Endothelial cell of umbilical vein (primary cell): ENCODE measurements around the gene SMC4. TPM values are rescaled to one million over a fixed set of nuclear protein-coding genes. Genes with fewer than 3 reads are reported as not detected.
"Not testable (repeated sequence)": the region's sequence is repeated elsewhere in the genome, so short reads cannot be mapped to it uniquely, and the experiment has no call there.

ENCODE experiments used
- BruUV-seq: library from RNA; stranded (reverse); fragments of 400-500 nt; replicated peaks from 2 replicates; lab custom pipeline; 2021; lab: Mats Ljungman, UMichigan
- CTCF ChIA-PET: fragments of 300-600, 350-600 bp; sonication (Branson Sonifier 250); formaldehyde crosslinking; loops from one replicate; lab custom pipeline; 2021; ENCODE audit warnings: antibody characterized with exemption, inconsistent platforms; lab: Charles Lee
- POLR2A ChIA-PET: fragments of 300-600, 350-600 bp; sonication (Branson Sonifier 250); formaldehyde crosslinking; loops from one replicate; lab custom pipeline; 2021; ENCODE audit warnings: antibody characterized with exemption, inconsistent platforms; lab: Charles Lee
- DNase-seq: peaks from one replicate; pipeline ENCODE4 v3.0.0-alpha.2; 2011; ENCODE audit warnings: low read depth, low spot score
- FAIRE-seq: peaks from 2 replicates; lab custom pipeline; 2011; peaks lifted over from hg19 to GRCh38; lab: Jason Lieb, UNC
- H2AFZ ChIP-seq: 2 replicates; pipeline ENCODE4 v1.6.0; 2012; ENCODE audit warnings: low read depth, low read length, control low read depth, inconsistent platforms
- H3K27ac ChIP-seq: 2 replicates; pipeline ENCODE4 v1.5.1; 2011; ENCODE audit warnings: low read depth, mild to moderate bottlenecking, control low read depth, low read length, moderate library complexity; ENCODE audit not compliant: insufficient read depth
- H3K27me3 ChIP-seq, 2 experiments: 2 replicates each; pipeline versions ENCODE4 v1.6.0 to v1.6.1; 2011; ENCODE audit warnings: low read length in 2 of 2, mixed read lengths in 1 of 2; ENCODE audit not compliant: control insufficient read depth in 2 of 2, insufficient read depth in 2 of 2
- H3K36me3 ChIP-seq, 2 experiments: 2 replicates in 1 of 2; 3 replicates in 1 of 2; pipeline ENCODE4 v1.5.1; 2011; ENCODE audit warnings: low read length in 2 of 2, mild to moderate bottlenecking in 1 of 2, moderate library complexity in 1 of 2; ENCODE audit not compliant: control insufficient read depth in 2 of 2, insufficient read depth in 2 of 2; ENCODE audit errors: extremely low read depth in 1 of 2
- H3K4me1 ChIP-seq: 3 replicates; pipeline ENCODE4 v1.5.1; 2011; ENCODE audit warnings: mild to moderate bottlenecking, low read length; ENCODE audit not compliant: control insufficient read depth, insufficient read depth; ENCODE audit errors: extremely low read depth
- H3K4me2 ChIP-seq: 2 replicates; pipeline ENCODE4 v1.6.1; 2011; ENCODE audit warnings: low read length, control low read depth, mixed read lengths; ENCODE audit not compliant: insufficient read depth
- H3K4me3 ChIP-seq, 3 experiments: fragments of 200-600 bp in 1 of 3; sonication (generic), shearing (Covaris generic) in 1 of 3; replicated peaks in 1 of 3; 2 replicates each; pipeline ENCODE4 v1.5.1; 2011 to 2016; ENCODE audit warnings: control low read depth in 3 of 3, low read length in 3 of 3, mild to moderate bottlenecking in 2 of 3, inconsistent platforms in 1 of 3, low read depth in 1 of 3, moderate library complexity in 1 of 3; ENCODE audit not compliant: insufficient read depth in 1 of 3
- H3K79me2 ChIP-seq: 2 replicates; pipeline ENCODE4 v1.6.0; 2012; ENCODE audit warnings: low read length, inconsistent platforms; ENCODE audit not compliant: control insufficient read depth, insufficient read depth
- H3K9ac ChIP-seq: replicated peaks from 2 replicates; pipeline ENCODE3; 2011; ENCODE audit warnings: low read length, control low read depth; ENCODE audit not compliant: insufficient read depth; ENCODE audit errors: extremely low read depth
- H3K9me1 ChIP-seq: replicated peaks from 3 replicates; pipeline ENCODE4 v1.6.0; 2011; ENCODE audit warnings: mild to moderate bottlenecking, low read length; ENCODE audit not compliant: control insufficient read depth, insufficient read depth; ENCODE audit errors: extremely low read depth
- H3K9me3 ChIP-seq: replicated peaks from 2 replicates; pipeline ENCODE4 v1.5.1; 2012; ENCODE audit warnings: low read length, inconsistent platforms; ENCODE audit not compliant: control insufficient read depth, insufficient read depth
- H4K20me1 ChIP-seq: replicated peaks from 2 replicates; pipeline ENCODE3; 2011; ENCODE audit warnings: mild to moderate bottlenecking, low read length; ENCODE audit not compliant: control insufficient read depth, insufficient read depth; ENCODE audit errors: extremely low read depth
- CTCF ChIP-seq, 2 donors: IDR thresholded peaks; 1 replicate in 1 of 2; 2 replicates in 1 of 2; pipeline ENCODE4 v1.5.1; 2011; ENCODE audit warnings: low read length in 2 of 2, mild to moderate bottlenecking in 2 of 2, moderate library complexity in 2 of 2, control low read depth in 1 of 2, inconsistent platforms in 1 of 2, low read depth in 1 of 2; ENCODE audit not compliant: insufficient read depth in 1 of 2; ENCODE audit errors: extremely low read depth in 1 of 2
- EZH2 ChIP-seq: IDR thresholded peaks from 2 replicates; pipeline ENCODE4 v1.6.1; 2012; ENCODE audit warnings: borderline replicate concordance, low read depth, mild to moderate bottlenecking, moderate library complexity, low read length, inconsistent platforms; ENCODE audit not compliant: severe bottlenecking
- FOS ChIP-seq: IDR thresholded peaks from 2 replicates; pipeline ENCODE4 v1.6.1; 2011; ENCODE audit warnings: mild to moderate bottlenecking, low read length, moderate library complexity, borderline replicate concordance; ENCODE audit not compliant: insufficient read depth
- GATA2 ChIP-seq: IDR thresholded peaks from 2 replicates; pipeline ENCODE4 v1.7.0; 2011; ENCODE audit warnings: low read depth, mild to moderate bottlenecking, moderate library complexity, mixed read lengths, low read length; ENCODE audit not compliant: insufficient read length, insufficient read depth
- JUN ChIP-seq: IDR thresholded peaks from 2 replicates; pipeline ENCODE4 v1.6.1; 2011; ENCODE audit warnings: borderline replicate concordance, low read depth; ENCODE audit not compliant: insufficient read length, insufficient read depth
- MYC ChIP-seq: IDR thresholded peaks from one replicate; pipeline ENCODE4 v1.6.1; 2011; ENCODE audit warnings: mild to moderate bottlenecking, low read depth, low read length
- POLR2A ChIP-seq: IDR thresholded peaks from 2 replicates; pipeline ENCODE4 v1.6.1; 2012; ENCODE audit warnings: low read depth, mild to moderate bottlenecking, control low read depth, low read length
- POLR2AphosphoS5 ChIP-seq: IDR thresholded peaks from 2 replicates; pipeline ENCODE4 v1.6.1; 2012; ENCODE audit warnings: low read depth, mild to moderate bottlenecking, control low read depth, low read length, moderate library complexity; ENCODE audit not compliant: insufficient read depth
- dilution Hi-C: fragments of 300-500 bp; cut with MboI; formaldehyde crosslinking; loops from one replicate; pipeline ENCODE4 v1.15.0; 2019; ENCODE audit warnings: low sequenced_read_pairs; ENCODE audit not compliant: extremely low pct_ligation_motif_present
- intact Hi-C: fragments of 100-400 bp; cut with micrococcal nuclease; formaldehyde crosslinking; loops from one replicate; pipeline ENCODE4 v1.10.0; 2022
- polyA plus RNA-seq, 4 experiments: library from polyadenylated mRNA; depleted of rRNA in 3 of 4; stranded (reverse) in 3 of 4; unstranded in 1 of 4; fragments of >200 nt; gene quantifications; 2 replicates each; pipeline versions ENCODE4 v1.2.1 to v1.2.3, GENCODE V29; 2011 to 2012; ENCODE audit warnings: missing spikeins in 1 of 4
- total RNA-seq: library from RNA; stranded (reverse); gene quantifications from 2 replicates; pipeline ENCODE4 v1.2.3, GENCODE V29; 2021
- TF ChIP-seq, protein P1 (sequence below): IDR thresholded peaks from 2 replicates; pipeline ENCODE4 v1.6.1; 2011; ENCODE audit not compliant: insufficient read depth, insufficient read length

SMC4 gene
- total and polyA plus RNA-seq, 2 donors (not counting 3 experiments of a cell fraction or from before 2014, with no cell fraction given), result 32.1 to 153 TPM

GRCh38 chr3:160451602-160452001 is 52.2 kb downstream of the SMC4 start:
- Histone ChIP-seq H4K20me1 (no peaks in the 10 kb centered on the region), H3K4me1 (peaks cover 21% of the 10 kb centered on the region), H3K27me3 (no peaks in the 10 kb centered on the region), H3K9ac (no peak overlapping the region), H3K36me3 (no peaks in the 10 kb centered on the region), H3K9me3 (no peaks in the 10 kb centered on the region), H3K9me1 (no peaks in the 10 kb centered on the region), H3K4me2 (no peak overlapping the region), H3K79me2 (peaks cover 28% of the 10 kb centered on the region), H2AFZ (no peak overlapping the region), H3K27ac (no peak overlapping the region), H3K4me3 (no peak overlapping the region)
- BruUV-seq, result no TSS peak
- intact Hi-C loops, result no loop called here
- no peak for FAIRE-seq
- POLR2A ChIA-PET, result no interaction called here
- CTCF ChIA-PET, result interaction anchor here (1.2 to 1.9 kb wide), 2 partner anchors 11 to 13 kb away, joined by 4 to 7 read pairs; no protein-coding TSS in a partner anchor
- dilution Hi-C loops, result no loop called here
- no peak for DNase-seq
- TF ChIP-seq EZH2, result no peak
- no peak for TF ChIP-seq CTCF (IDR thresholded peaks at IDR 0.05; ENCODE audit: extremely low read depth in 1 of 2, insufficient read depth in 1 of 2, low read depth in 1 of 2, low read length in 2 of 2)
- TF ChIP-seq, protein P1, sequence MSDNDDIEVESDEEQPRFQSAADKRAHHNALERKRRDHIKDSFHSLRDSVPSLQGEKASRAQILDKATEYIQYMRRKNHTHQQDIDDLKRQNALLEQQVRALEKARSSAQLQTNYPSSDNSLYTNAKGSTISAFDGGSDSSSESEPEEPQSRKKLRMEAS, result no peak
- TF ChIP-seq FOS, result no peak
- TF ChIP-seq POLR2AphosphoS5, result no peak
- TF ChIP-seq MYC, result no peak
- TF ChIP-seq GATA2, result no peak
- no peak for TF ChIP-seq POLR2A
- no peak for TF ChIP-seq JUN

- dilution Hi-C loops, BruUV-seq, H2AFZ ChIP-seq, H4K20me1 ChIP-seq, H3K9me3 ChIP-seq, POLR2A ChIA-PET, H3K36me3 ChIP-seq, H3K27ac ChIP-seq, intact Hi-C loops, H3K4me2 ChIP-seq, FAIRE-seq, H3K9ac ChIP-seq, DNase-seq, H3K9me1 ChIP-seq, H3K4me3 ChIP-seq, H3K27me3 ChIP-seq: not testable (repeated sequence)
- Histone ChIP-seq H3K4me1 (peaks cover 20% of the 10 kb centered on the region), H3K79me2 (peaks cover 22% of the 10 kb centered on the region)
- CTCF ChIA-PET, result interaction anchor here (1.9 kb wide), 1 partner anchor 13 kb away, joined by 7 read pairs; no protein-coding TSS in a partner anchor
Measured at GRCh38 chr3:160452251-160452650, 52.8 kb downstream of the SMC4 start.
